ENCODE data around the gene TSKS.
"Not testable (repeated sequence)": the region's sequence is repeated elsewhere in the genome, so short reads cannot be mapped to it uniquely, and the experiment has no call there.

The TSKS gene

GRCh38 chr19:49766007-49766929 is 3.2 kb upstream of the TSKS start:
- peak; percentile 100 for DNase-seq

- no peak for DNase-seq
Measured at GRCh38 chr19:49764341-49764740, 1.2 kb upstream of the TSKS start.

- no peak for DNase-seq
Measured at GRCh38 chr19:49761625-49762311, 1.3 kb downstream of the TSKS start.

- DNase-seq: no peak
Measured at GRCh38 chr19:49761249-49761624, 1.9 kb downstream of the TSKS start.

- no peak for DNase-seq
Measured at GRCh38 chr19:49758292-49758691, 4.8 kb downstream of the TSKS start.

GRCh38 chr19:49755956-49756355 is 7.2 kb downstream of the TSKS start:
- no peak for DNase-seq

- no peak for DNase-seq
Measured at GRCh38 chr19:49752701-49753100, 10.4 kb downstream of the TSKS start.

- no peak for DNase-seq
Measured at GRCh38 chr19:49749771-49750170, 13.3 kb downstream of the TSKS start.

- DNase-seq: no peak
Measured at GRCh38 chr19:49749055-49749716, 13.9 kb downstream of the TSKS start.

- DNase-seq: no peak
Measured at GRCh38 chr19:49746206-49746958, 16.7 kb downstream of the TSKS start.

- no peak for DNase-seq
Measured at GRCh38 chr19:49744946-49745381, 18.1 kb downstream of the TSKS start.

- DNase-seq: no peak
Measured at GRCh38 chr19:49741210-49741844, 21.8 kb downstream of the TSKS start.

GRCh38 chr19:49739933-49740332 is 23.2 kb downstream of the TSKS start:
- no peak for DNase-seq

GRCh38 chr19:49739098-49739497 is 24.0 kb downstream of the TSKS start:
- DNase-seq: no peak

GRCh38 chr19:49738268-49738667 is 24.8 kb downstream of the TSKS start:
- no peak for DNase-seq

GRCh38 chr19:49730166-49730565 is 32.9 kb downstream of the TSKS start:
- DNase-seq: peak in 1 of 2 experiments; percentile 16

GRCh38 chr19:49727217-49728030 is 35.7 kb downstream of the TSKS start:
- no peak for DNase-seq

GRCh38 chr19:49719420-49719819 is 43.7 kb downstream of the TSKS start:
- DNase-seq: not testable (repeated sequence)

- no peak for DNase-seq
Measured at GRCh38 chr19:49718991-49719390, 44.1 kb downstream of the TSKS start.

- DNase-seq: no peak
Measured at GRCh38 chr19:49718511-49718910, 44.6 kb downstream of the TSKS start.

GRCh38 chr19:49716154-49716553 is 47.0 kb downstream of the TSKS start:
- DNase-seq: no peak

Measured in AML-193 (cell line).